ENCODE measurements around the gene PRR30.
"Not testable (repeated sequence)": the region's sequence is repeated elsewhere in the genome, so short reads cannot be mapped to it uniquely, and the experiment has no call there.

Gene PRR30

GRCh38 chr2:27128668-27129571, 10.3 kb downstream of the PRR30 start:
- no peak for DNase-seq

GRCh38 chr2:27127883-27128667, 11.1 kb downstream of the PRR30 start:
- DNase-seq: no peak

- no peak for DNase-seq
Observed at GRCh38 chr2:27126252-27126710, 12.9 kb downstream of the PRR30 start.

GRCh38 chr2:27125104-27125503, 14.1 kb downstream of the PRR30 start:
- DNase-seq: no peak

- peak; percentile 19 for DNase-seq
Observed at GRCh38 chr2:27123302-27124150, 15.7 kb downstream of the PRR30 start, which contains the start of gene ABHD1. Gene ABHD1, plus strand, starts transcription at chr2:27123815. Its CDS starts 134 bp downstream, at chr2:27123949.

- DNase-seq: no peak
Observed at GRCh38 chr2:27122791-27123190, 16.4 kb downstream of the PRR30 start.

GRCh38 chr2:27121906-27122305, 17.3 kb downstream of the PRR30 start:
- no peak for DNase-seq

GRCh38 chr2:27119330-27119670, 19.9 kb downstream of the PRR30 start:
- not testable (repeated sequence) for DNase-seq

- no peak for DNase-seq
Observed at GRCh38 chr2:27118525-27119329, 20.5 kb downstream of the PRR30 start, which contains the start of gene CGREF1. Gene CGREF1, minus strand, starts transcription at chr2:27119128. Its CDS starts 14,762 bp downstream, at chr2:27104366.

- no peak for DNase-seq
Observed at GRCh38 chr2:27117995-27118524, 21.1 kb downstream of the PRR30 start.

GRCh38 chr2:27115519-27115918, 23.7 kb downstream of the PRR30 start:
- no peak for DNase-seq

- DNase-seq: not testable (repeated sequence)
Observed at GRCh38 chr2:27111392-27112078, 27.7 kb downstream of the PRR30 start.

- DNase-seq: not testable (repeated sequence)
Observed at GRCh38 chr2:27110603-27111352, 28.4 kb downstream of the PRR30 start.

GRCh38 chr2:27109083-27109482, 30.1 kb downstream of the PRR30 start:
- DNase-seq: no peak

- DNase-seq: no peak
Observed at GRCh38 chr2:27108221-27108620, 31.0 kb downstream of the PRR30 start.

- no peak for DNase-seq
Observed at GRCh38 chr2:27105981-27106380, 33.2 kb downstream of the PRR30 start.

GRCh38 chr2:27102329-27102728, 36.9 kb downstream of the PRR30 start:
- DNase-seq: no peak

GRCh38 chr2:27100036-27100435, 39.2 kb downstream of the PRR30 start:
- no peak for DNase-seq

- no peak for DNase-seq
Observed at GRCh38 chr2:27099334-27099955, 39.8 kb downstream of the PRR30 start.
